ENCODE measurements around the gene ANKK1.

Gene ANKK1

GRCh38 chr11:113387605-113388211 is at the start of gene ANKK1:
Gene ANKK1 (plus strand): TSS chr11:113387779. CDS start chr11:113387885, 106 bp downstream.
- DNase-seq: no peak

GRCh38 chr11:113338730-113339129 is 48.8 kb upstream of the ANKK1 start:
- no peak for DNase-seq

GRCh38 chr11:113339929-113340589 is 47.5 kb upstream of the ANKK1 start:
- no peak for DNase-seq

- no peak for DNase-seq
These were observed 46.0 kb upstream of the ANKK1 start for GRCh38 chr11:113341388-113342165.

GRCh38 chr11:113345978-113346377 is 41.6 kb upstream of the ANKK1 start:
- DNase-seq: no peak

GRCh38 chr11:113349528-113349927 is 38.1 kb upstream of the ANKK1 start:
- DNase-seq: no peak

- DNase-seq: no peak
These were observed 37.1 kb upstream of the ANKK1 start for GRCh38 chr11:113350336-113351067.

GRCh38 chr11:113351068-113351450 is 36.5 kb upstream of the ANKK1 start:
- no peak for DNase-seq

- DNase-seq: no peak
These were observed 36.1 kb upstream of the ANKK1 start for GRCh38 chr11:113351480-113351879.

- DNase-seq: no peak
These were observed 31.4 kb upstream of the ANKK1 start for GRCh38 chr11:113356203-113356602.

- DNase-seq: no peak
These were observed 24.2 kb upstream of the ANKK1 start for GRCh38 chr11:113363406-113363805.

GRCh38 chr11:113363996-113364641 is 23.5 kb upstream of the ANKK1 start:
- DNase-seq: no peak

- no peak for DNase-seq
These were observed 21.7 kb upstream of the ANKK1 start for GRCh38 chr11:113365895-113366294.

GRCh38 chr11:113369411-113369810 is 18.2 kb upstream of the ANKK1 start:
- DNase-seq: no peak

- DNase-seq: no peak
These were observed 16.9 kb upstream of the ANKK1 start for GRCh38 chr11:113370634-113371033.

- DNase-seq: peak; percentile 15
These were observed 15.3 kb upstream of the ANKK1 start for GRCh38 chr11:113372309-113372708.

GRCh38 chr11:113373306-113373705 is 14.3 kb upstream of the ANKK1 start:
- DNase-seq: peak; percentile 61

GRCh38 chr11:113373981-113374560 is 13.5 kb upstream of the ANKK1 start:
- no peak for DNase-seq

- DNase-seq: no peak
These were observed 12.2 kb upstream of the ANKK1 start for GRCh38 chr11:113375402-113375801.

- no peak for DNase-seq
These were observed 11.4 kb upstream of the ANKK1 start for GRCh38 chr11:113376156-113376555.

GRCh38 chr11:113377681-113378412 is 9.7 kb upstream of the ANKK1 start:
- peak; percentile 50 for DNase-seq

GRCh38 chr11:113378692-113379091 is 8.9 kb upstream of the ANKK1 start:
- peak; percentile 3 for DNase-seq
